HCT116 (cell line): Measurements from ENCODE around the gene CAPS.

Experiments used
- ATF3 ChIP-seq: IDR thresholded peaks from 2 replicates; pipeline ENCODE4 v1.6.1; 2012
- CEBPB ChIP-seq: IDR thresholded peaks from 2 replicates; pipeline ENCODE4 v1.6.1; 2012; ENCODE audit warnings: low read depth
- CTCF ChIP-seq, 3 experiments: fragments of 200-600 bp in 1 of 3; sonication (generic) in 1 of 3; IDR thresholded peaks in 2 of 3; conservative IDR thresholded peaks in 1 of 3; 2 replicates each; pipeline ENCODE4 v1.5.1; 2012 to 2017; ENCODE audit warnings: low read depth in 2 of 3, low read length in 2 of 3, antibody characterized with exemption in 1 of 3, borderline replicate concordance in 1 of 3, control low read depth in 1 of 3, mild to moderate bottlenecking in 1 of 3, mixed read lengths in 1 of 3, mixed run types in 1 of 3, moderate library complexity in 1 of 3; ENCODE audit not compliant: insufficient read depth in 1 of 3
- EGR1 ChIP-seq: IDR thresholded peaks from 2 replicates; pipeline ENCODE4 v1.6.1; 2012; ENCODE audit warnings: low read depth
- EZH2 ChIP-seq: fragments of 200-600 bp; sonication (generic); IDR thresholded peaks from 2 replicates; pipeline ENCODE4 v1.6.1; 2017; ENCODE audit warnings: antibody characterized with exemption, mixed run types
- EZH2phosphoT487 ChIP-seq: fragments of 200-600 bp; IDR thresholded peaks from 2 replicates; pipeline ENCODE4 v1.6.1; 2018; ENCODE audit warnings: antibody characterized with exemption, borderline replicate concordance
- FOSL1 ChIP-seq: IDR thresholded peaks from 2 replicates; pipeline ENCODE4 v1.6.1; 2012; ENCODE audit warnings: low read depth
- JUND ChIP-seq: IDR thresholded peaks from 2 replicates; pipeline ENCODE4 v1.6.1; 2012
- POLR2A ChIP-seq: IDR thresholded peaks from 2 replicates; pipeline ENCODE4 v1.7.0; 2011; ENCODE audit warnings: borderline replicate concordance; ENCODE audit not compliant: insufficient read depth, insufficient read length; ENCODE audit errors: extremely low read depth
- POLR2AphosphoS5 ChIP-seq: IDR thresholded peaks from 2 replicates; pipeline ENCODE4 v1.6.1; 2011; ENCODE audit warnings: mild to moderate bottlenecking, low read depth, low read length, moderate library complexity
- SIN3A ChIP-seq: IDR thresholded peaks from 2 replicates; pipeline ENCODE4 v1.6.1; 2012; ENCODE audit warnings: low read depth
- ZBTB33 ChIP-seq: IDR thresholded peaks from 2 replicates; pipeline ENCODE4 v1.6.1; 2011; ENCODE audit warnings: mild to moderate bottlenecking, low read length, moderate library complexity; ENCODE audit not compliant: insufficient replicate concordance; ENCODE audit errors: extremely low read depth
- ZFX ChIP-seq: fragments of 450-650 bp; IDR thresholded peaks from 2 replicates; pipeline ENCODE4 v1.6.1; 2017
- ZNF274 ChIP-seq: fragments of 200-500 bp; sonication (Bioruptor generic); IDR thresholded peaks from 2 replicates; pipeline ENCODE4 v1.6.1; 2014; ENCODE audit warnings: mild to moderate bottlenecking, low read depth, low read length, inconsistent platforms

GRCh38 chr19:5890099-5890498 is 24.0 kb upstream of the CAPS start:
- TF ChIP-seq POLR2A (no peak), SIN3A (no peak), CTCF (IDR thresholded peaks at IDR 0.05 in 2 of 3, conservative IDR thresholded peaks at IDR 0.05 in 1 of 3; ENCODE audit: borderline replicate concordance in 1 of 3, insufficient read depth in 1 of 3, low read depth in 2 of 3, low read length in 2 of 3) (no peak), EZH2phosphoT487 (no peak), EZH2 (no peak), CEBPB (no peak), POLR2AphosphoS5 (no peak), ZBTB33 (no peak), EGR1 (no peak), ZFX (no peak), ZNF274 (no peak), FOSL1 (no peak), ATF3 (no peak), JUND (no peak)
